GM18909 (cell line): ENCODE data around the gene OMA1.
"Not testable (repeated sequence)": the region's sequence is repeated elsewhere in the genome, so short reads cannot be mapped to it uniquely, and the experiment has no call there.

Experiments used
- ATAC-seq: cut with Tn5 transposase; IDR thresholded peaks from one replicate; pipeline ENCODE4 v1.9.1; 2021; ENCODE audit warnings: mild to moderate bottlenecking; ENCODE audit not compliant: unreplicated experiment, poor library complexity

Gene OMA1

DNA sequence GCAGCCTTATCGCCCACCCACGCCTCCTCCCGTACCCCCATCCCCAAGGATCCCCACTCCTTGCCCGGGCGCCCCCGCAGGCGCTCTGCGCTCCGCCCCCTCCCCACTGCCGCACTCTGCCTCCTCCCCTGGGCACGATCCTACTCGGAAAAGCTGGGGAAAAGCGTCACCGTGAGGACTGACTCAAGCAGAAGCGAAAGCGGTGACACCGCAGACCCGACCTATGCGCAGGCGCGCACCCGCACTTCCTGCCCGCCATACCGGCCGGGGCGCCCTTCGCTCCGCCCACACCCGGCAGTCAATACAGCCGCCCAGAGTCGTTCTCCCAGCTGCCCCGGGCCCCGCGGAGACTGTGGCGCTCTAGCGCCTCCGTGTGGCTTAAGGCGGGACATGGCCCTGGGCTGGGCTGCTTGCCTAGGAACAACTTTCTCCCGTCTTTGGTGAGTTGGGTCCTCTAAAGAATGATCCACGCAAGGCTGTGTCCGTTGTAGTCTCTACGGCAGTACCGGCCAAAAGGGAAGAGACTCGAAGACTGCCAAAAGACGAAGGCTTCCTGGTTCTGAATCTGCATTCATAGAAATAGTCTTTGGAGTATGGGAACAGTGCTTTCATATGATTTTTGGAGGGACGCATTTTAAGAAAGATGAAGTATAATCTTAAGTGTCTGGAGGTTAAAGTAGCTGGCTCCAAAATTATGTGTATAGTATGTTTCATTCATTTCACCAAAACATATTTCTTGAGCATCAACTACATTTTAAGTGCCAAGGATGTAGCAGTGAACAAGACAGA lies at the start of gene OMA1:
Gene OMA1, minus strand, starts transcription at position 207 of the 789 bp plus-strand sequence. CDS start 7,432 bp downstream, outside the sequence.
- peak; percentile 95 for ATAC-seq

DNA sequence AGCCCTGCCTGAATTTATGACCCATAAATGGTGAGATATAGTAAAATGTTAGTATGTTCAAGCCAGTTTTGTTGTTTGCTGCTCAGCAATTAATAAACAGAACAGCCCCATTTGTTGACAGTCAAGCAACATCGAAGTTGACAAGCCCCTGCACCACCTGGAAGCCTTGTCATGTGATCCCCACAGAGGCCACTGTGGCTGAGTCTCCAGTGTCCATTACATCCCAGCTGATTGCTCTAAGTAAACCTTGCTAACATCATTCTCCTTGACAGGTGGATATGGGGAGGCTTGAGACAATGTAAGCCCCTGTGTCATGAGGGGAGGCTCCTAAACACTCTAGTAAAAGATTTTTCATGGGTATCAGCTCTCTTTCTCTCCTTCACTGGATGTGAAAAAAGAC lies 48.0 kb upstream of the OMA1 start:
- ATAC-seq: no peak

DNA sequence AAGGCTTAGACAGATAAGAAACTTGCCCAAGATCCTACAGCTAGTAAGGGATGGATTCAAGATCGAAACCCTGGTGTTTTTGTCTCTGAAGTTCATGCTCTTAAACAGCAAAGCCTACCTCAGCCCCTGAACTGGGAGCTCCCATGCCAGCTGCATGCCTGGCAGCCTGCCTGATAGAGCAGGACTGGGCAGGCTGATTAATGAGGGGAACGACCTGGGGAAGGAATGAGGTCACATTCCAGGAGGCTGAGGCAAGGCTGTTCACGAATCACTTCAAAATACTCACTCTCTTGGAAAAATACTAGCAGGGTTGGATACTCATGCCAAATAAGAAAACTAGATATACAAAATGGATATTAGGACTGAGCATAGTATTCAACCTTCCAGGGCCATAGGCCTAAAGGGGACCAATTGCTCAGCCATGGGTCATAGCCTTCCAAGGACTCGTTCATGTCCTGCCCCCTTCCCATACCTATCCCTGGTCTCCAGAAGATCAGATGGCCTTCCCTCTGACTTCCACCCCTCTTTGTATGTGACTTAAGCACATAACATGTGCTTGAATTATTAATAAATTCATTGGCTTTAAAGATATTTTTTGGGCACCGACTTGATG lies 46.1 kb upstream of the OMA1 start:
- ATAC-seq: no peak

DNA sequence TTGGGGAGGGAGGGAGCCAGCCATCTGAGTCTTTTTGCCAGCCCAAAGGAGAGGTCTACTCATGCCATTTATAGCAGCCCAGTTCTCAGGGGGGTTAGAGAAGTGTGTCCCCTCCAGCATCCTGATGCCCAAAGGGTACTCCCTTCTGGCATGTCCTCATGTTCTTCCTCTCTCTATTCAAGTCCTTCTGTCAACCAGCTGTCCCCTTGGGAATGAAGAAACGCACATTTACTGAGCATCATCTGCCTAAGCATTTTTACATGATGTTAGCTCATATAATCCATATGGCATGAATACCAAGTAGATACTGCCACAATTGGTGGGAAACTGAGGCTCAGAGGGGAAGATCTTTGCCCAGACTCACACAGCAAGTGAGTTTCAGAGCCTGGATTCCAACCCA lies 45.3 kb upstream of the OMA1 start:
- no peak for ATAC-seq

DNA sequence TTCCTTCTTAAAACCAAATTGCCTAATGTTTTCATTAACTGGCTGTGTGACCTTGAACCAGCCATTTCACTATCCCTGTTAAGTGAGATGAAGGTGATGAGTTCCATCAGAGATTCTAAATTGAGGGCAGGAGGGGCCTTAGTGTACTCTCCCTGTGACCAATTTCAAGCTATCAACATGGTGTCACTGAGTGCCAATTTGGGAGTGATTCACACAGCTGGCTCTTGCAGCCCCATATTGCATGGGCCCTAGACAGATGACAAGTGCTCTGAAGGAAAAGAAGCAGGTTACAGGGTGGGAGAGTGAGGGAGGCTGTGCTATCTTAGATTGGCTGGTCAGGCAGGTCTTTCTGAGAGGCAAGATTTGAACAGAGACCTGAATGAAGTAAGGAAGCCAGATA lies 43.5 kb upstream of the OMA1 start:
- ATAC-seq: no peak

DNA sequence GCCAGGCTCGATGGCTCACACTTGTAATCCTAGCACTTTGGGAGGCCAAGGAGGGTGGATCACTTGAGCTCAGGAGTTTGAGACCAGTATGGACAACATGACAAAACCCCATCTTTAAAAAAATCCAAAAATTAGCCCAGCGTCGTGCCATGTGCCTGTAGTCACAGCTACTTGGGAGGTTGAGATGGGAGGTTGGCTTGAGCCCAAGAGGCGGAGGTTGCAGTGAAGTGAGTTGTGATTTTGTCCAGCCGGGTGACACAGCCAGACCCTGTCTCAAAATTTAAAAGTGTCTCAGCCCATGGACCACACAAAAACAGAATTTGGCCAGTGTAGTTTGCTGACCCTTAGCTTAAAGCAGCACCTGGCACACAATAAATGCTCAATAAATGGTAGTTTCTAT lies 41.9 kb upstream of the OMA1 start:
- no peak for ATAC-seq

DNA sequence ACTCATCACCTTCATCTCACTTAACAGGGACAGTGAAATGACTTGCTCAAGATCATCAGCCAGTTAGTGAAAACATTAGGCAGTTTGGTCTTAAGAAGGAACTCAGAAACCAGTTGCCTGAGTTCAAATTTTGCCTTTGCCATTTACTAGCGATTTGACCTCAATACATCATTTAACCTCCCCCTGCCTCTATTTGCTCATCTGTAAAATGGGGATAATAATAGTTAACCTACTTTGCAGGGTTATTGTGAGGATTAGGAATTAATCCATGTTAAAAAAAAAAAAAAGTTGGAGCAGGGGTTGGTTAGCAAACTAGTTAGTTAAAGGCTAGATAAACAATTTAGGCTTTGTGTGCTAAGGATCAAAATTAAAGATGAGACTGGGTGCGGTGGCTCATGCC lies 41.1 kb upstream of the OMA1 start:
- no peak for ATAC-seq

DNA sequence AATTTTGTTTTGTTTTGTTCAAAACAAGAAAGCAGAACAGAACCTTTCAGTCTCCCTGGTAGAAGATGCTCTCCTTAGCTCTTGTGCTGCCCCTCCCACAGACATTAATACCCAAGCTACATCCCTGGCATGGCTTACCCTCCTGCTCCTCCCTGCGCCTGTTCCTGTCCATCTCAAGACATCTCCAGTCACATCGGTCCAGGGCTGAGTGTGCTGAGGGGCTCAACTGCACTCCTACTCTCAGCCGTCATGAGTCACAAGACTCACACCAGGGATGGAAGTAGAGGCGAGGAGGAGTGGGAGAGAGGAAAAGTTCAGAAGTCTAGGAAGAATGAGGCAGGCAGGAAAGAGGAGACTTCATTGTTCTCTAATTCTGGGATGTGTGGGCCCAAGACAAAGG lies 39.7 kb upstream of the OMA1 start:
- no peak for ATAC-seq

DNA sequence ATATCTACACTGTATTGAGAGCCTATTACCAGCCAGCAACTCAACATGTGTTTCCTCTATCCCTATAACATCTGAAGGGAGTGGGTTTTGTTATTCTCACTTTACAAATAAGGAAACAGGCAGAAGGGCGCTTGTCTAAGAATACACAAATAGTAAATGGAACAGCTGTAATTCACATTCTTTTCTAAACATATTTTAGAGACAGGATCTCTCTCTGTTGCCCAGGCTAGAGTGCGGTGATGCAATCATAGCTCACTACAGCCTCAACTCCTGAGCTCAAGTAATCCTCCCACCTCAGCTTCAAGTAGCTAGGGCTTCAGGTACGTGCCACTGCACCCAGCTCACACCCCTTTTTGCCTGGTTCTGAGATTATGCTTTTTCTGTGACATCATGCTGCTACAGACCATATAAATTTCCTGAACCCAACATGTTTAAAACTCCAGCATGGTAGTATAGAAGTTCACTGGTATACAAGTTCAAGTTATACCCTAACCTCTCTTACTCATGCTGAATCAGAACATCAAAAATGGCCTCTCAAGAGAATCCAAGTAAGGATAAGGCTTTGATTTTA lies 39.1 kb upstream of the OMA1 start:
- no peak for ATAC-seq

DNA sequence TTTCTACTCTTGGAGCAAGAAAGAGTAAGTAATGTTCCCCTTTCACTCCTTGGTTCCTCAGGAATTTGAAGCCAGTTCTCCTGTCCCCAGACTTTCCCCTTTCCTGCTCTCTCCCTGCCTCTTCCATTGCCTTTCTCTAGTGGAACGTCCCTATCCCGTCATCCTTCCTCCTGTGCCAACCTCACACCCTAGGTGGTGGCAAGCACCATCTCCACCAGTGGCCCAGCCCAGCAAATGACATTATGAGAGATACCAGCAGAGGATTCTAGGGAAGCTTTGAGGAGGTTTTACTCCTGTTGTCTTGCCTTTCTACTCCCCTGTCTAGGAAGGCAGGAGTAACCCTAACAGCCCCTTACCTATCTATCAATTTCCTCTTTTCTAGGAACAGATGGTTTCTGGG lies 38.6 kb upstream of the OMA1 start:
- no peak for ATAC-seq

DNA sequence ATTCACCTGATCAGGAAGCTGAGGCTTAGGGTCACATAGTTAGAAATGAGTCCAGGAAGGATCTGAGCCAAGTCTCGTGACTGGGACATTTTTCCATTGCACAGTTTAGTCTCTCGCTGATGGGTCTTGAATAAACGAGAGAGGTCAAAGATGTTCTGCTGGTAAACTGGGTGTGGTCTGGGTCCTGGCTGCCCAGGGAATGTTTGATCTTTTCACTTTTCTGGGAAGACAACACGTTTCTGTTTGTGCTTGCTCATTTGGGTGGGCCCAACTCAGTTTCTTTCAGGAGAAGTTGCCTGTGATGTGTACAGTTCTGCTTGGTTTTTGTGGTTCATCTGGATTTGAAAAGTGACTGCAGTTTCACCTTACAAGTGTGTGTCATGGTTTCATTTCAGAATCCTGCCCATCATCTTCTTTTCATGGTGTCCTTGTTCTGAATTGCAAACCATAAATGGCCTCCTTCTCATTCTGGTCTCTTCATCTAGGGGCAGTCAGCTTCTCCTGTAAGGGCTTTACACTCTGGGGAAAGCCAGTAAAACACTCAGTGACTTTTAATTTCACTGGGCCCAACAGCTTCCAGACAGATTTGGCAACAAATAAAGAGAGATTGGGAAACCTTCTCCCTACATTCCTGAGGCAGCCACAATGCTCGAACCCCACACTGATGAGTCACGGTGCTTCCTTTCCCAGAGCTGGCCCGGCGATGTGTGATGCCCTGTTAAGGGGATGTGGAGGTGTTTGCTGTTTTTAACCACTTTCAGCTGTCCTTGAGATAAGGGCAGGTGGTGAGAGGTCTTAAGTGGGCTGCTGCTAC lies 37.8 kb upstream of the OMA1 start:
- ATAC-seq: peak; percentile 67

DNA sequence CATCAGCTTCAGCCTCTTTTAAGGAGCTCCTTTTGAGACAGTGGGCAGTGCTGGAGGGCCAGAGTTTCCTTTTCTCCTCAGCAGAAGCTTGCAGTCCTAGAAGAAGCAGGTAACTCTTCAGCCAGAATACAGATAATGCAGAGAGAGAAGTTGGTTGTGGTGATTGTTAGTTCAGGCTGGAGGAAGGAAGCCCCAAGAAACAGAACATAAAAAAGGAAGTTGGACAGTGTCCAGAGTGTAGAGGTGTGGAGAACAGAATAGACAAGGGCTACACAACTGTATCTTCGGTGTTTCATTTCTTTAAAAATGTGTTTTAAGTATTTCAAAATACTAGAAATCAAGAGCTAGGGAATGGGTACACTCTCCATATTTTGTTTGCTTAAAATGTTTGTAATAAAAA lies 37.0 kb upstream of the OMA1 start:
- no peak for ATAC-seq

DNA sequence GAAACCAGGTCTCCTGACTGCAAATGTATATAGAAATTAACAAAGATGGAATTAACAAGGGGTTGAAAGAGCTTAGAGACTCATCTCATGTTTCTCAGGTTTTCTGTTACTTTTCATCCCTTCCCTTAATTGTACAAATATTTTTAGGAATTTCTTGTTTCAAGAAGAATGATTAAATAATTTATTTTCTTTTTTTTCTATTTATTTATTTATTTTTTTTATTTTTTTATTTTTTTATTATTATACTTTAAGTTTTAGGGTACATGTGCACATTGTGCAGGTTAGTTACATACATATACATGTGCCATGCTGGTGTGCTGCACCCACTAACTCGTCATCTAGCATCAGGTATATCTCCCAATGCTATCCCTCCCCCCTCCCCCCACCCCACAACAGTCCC lies 35.6 kb upstream of the OMA1 start:
- not testable (repeated sequence) for ATAC-seq

DNA sequence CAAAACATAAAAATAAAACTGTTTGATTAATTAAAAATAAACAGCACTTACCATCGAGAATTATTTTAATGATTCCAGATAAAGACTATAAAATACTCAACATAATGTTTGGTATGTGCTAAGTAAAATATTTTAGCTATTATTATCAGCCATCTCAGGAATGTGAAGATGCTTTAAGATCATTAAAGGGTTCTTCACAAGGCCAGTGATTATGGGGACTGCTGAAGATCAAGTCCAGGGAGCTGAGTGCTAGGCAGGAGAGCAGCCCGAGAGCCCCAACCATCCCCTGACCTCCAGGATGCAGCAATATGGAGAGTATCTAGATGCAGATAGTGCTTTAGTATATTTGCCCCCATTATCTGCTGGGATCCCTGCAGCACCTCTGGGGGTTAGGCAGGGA lies 35.1 kb upstream of the OMA1 start:
- ATAC-seq: no peak

DNA sequence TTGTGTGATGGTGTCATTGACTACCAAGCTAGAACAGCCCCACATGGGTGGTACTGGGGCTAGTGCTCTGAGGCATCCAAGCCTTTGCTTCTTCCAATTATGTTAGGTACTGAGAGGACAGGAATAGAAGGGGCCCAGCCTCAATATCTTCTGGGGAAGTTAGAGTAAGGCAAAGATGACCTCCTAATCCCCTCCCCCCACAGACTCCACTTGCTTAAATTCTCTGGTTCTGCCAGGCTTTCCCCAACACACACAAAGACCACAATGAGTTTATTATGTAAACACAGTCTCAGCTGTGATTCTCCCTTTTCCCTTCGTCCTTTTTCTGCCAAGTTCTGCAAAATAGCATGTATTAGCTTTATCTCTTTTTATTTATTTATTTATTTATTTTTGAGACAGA lies 33.7 kb upstream of the OMA1 start:
- no peak for ATAC-seq

DNA sequence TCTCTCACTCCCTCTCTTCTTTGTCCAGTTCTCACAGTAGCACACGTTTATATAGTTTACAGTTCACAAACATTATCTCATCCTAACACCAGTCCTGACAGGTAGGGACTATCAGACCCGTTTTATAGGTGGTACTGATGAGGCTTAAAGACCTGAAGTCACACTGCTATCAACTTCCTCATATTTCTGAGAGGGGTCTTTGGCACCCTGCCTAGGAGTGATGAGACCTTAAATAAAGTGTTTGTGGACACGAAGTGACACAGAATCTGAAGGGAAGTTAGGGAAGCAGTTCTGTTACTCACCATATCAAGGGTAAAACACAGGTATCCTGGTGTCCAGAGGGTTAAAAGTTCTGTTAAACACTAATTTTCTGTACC lies 31.1 kb upstream of the OMA1 start:
- no peak for ATAC-seq

DNA sequence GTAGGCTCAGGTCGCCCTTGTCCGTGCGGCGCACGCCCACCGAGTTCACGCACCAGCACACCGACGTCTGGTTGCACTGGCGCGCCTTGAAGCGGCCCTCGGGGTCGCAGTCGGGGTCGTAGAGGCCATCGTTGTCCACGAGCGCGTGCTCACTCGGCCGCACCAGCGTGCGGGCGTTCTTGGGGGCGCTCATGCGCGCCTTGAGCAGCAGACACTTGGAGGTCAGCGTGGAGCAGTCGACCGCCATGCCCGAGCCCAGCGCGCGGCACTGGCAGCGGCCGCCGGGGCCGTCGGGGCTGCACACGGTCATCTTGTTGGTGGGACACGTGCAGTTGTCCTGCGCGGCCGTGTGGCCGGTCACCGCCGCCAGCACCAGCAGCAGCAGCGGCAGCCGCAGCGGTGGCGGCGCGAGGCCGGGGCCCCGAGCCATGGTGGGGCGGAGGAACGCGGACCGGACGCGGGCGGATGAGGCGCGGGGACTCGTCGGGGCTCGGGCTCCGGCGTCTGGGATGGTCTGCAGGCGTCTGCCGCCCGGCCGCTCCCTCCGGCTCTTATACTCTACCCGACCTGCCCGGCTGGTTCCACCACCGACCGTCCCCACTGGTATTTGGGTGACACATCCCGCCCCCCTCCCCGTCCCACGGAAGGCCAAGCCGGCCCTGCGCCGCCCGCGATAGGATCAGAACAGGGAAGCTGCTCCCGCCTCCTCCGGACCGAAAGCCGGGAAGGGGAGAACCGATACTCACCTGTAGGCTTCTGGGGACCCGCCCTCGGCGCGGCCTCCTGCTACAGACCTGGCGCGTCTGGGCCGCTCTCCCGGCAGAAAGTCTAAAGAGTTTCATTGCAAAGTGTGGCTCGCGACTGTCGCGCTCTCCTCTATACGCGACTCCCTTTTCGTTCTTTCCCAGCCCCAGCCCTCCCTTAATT lies 30.5 kb upstream of the OMA1 start, which contains the start of gene TACSTD2:
Gene TACSTD2, minus strand, starts transcription at position 526 of the 927 bp plus-strand sequence. Its CDS starts 96 bp downstream, at position 430.
- ATAC-seq: no peak

DNA sequence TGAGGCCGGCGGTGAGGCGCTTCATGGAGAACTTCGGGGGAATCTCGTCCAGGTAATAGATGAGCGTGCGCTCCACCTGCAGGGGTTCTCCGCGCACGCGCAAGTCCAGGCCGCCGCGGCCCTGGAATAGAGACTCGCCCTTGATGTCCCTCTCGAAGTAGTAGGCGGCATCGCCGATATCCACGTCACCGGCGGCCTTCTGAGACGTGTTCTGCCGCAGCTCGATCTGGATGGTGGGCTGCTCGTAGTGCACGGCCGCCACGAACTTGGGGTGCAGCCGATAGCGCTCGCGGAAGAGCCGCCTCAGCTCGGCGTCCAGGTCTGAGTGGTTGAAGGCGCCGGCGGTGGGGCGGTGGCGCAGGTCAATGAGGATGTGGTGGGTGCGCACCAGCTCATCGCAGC lies 29.8 kb upstream of the OMA1 start:
- no peak for ATAC-seq

DNA sequence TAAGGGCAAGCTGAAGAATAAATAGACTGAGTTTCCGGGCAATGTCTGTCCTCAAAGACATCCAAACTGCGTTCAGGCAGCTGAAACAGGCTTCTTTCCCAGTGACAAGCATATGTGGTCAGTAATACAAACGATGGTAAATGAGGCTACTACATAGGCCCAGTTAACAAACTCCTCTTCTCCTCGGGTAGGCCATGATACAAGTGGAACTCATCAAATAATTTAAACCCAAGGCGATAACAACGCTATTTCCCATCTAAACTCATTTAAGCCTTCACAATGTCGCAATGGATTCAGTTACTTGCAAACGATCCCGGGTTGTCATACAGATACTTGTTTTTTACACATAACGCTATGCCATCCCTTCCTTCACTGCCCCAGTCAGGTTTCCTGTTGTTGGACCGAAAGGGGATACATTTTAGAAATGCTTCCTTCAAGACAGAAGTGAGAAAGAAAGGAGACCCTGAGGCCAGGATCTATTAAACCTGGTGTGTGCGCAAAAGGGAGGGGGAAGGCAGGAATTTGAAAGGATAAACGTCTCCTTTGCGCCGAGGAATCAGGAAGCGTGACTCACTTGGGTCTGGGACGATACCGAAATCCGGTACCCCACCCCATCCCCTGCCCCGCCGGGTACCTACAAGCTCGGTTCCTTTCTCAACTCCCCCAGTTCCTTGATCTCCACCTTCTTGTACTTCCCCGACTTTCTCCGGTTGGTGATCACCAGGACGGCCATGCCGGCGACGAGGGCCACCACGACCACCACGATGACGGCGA lies 29.2 kb upstream of the OMA1 start:
- no peak for ATAC-seq
